ENCODE measurements around the gene TMEM52.

TMEM52 gene

GRCh38 chr1:1926886-1927660 lies 8.0 kb upstream of the TMEM52 start:
- DNase-seq (ENCODE audit: low read depth): no peak

GRCh38 chr1:1926346-1926811 lies 7.3 kb upstream of the TMEM52 start:
- DNase-seq (ENCODE audit: low read depth): no peak

GRCh38 chr1:1925437-1926345 lies 6.6 kb upstream of the TMEM52 start:
- no peak for DNase-seq (ENCODE audit: low read depth)

- no peak for DNase-seq (ENCODE audit: low read depth)
Measured at GRCh38 chr1:1924849-1925248, 5.8 kb upstream of the TMEM52 start.

GRCh38 chr1:1924386-1924785 lies 5.3 kb upstream of the TMEM52 start:
- no peak for DNase-seq (ENCODE audit: low read depth)

GRCh38 chr1:1922956-1923833 lies 4.1 kb upstream of the TMEM52 start:
- DNase-seq (ENCODE audit: low read depth): no peak

- DNase-seq (ENCODE audit: low read depth): no peak
Measured at GRCh38 chr1:1922702-1922955, 3.5 kb upstream of the TMEM52 start.

- no peak for DNase-seq (ENCODE audit: low read depth)
Measured at GRCh38 chr1:1921901-1922701, 3.0 kb upstream of the TMEM52 start.

- DNase-seq (ENCODE audit: low read depth): no peak
Measured at GRCh38 chr1:1921459-1921862, 2.4 kb upstream of the TMEM52 start.

GRCh38 chr1:1920608-1921458 lies 1.8 kb upstream of the TMEM52 start:
- no peak for DNase-seq (ENCODE audit: low read depth)

GRCh38 chr1:1920057-1920607 lies 1.1 kb upstream of the TMEM52 start:
- no peak for DNase-seq (ENCODE audit: low read depth)

GRCh38 chr1:1919304-1920056 lies 401 bp upstream of the TMEM52 start:
- peak; percentile 100 for DNase-seq (ENCODE audit: low read depth)

- DNase-seq (ENCODE audit: low read depth): no peak
Measured at GRCh38 chr1:1917995-1918900, 831 bp downstream of the TMEM52 start.

- no peak for DNase-seq (ENCODE audit: low read depth)
Measured at GRCh38 chr1:1917304-1917976, 1.6 kb downstream of the TMEM52 start.

- DNase-seq (ENCODE audit: low read depth): no peak
Measured at GRCh38 chr1:1916851-1917251, 2.2 kb downstream of the TMEM52 start.

- DNase-seq (ENCODE audit: low read depth): no peak
Measured at GRCh38 chr1:1915911-1916840, 2.9 kb downstream of the TMEM52 start.

Data from CMK (cell line).